GOT3 (cell line): ENCODE data around the gene UMAD1.
"Not testable (repeated sequence)": the region's sequence is repeated elsewhere in the genome, so short reads cannot be mapped to it uniquely, and the experiment has no call there.

Source experiments
- DNase-seq: peaks from one replicate; lab custom pipeline; 2025; ENCODE audit warnings: mixed read lengths; lab: John Stamatoyannopoulos, UW

UMAD1 gene

GRCh38 chr7:7798510-7798909, 158.0 kb downstream of the UMAD1 start:
- DNase-seq = no peak

- DNase-seq = no peak
Observed at GRCh38 chr7:7799138-7799537, 158.6 kb downstream of the UMAD1 start.

- no peak for DNase-seq
Observed at GRCh38 chr7:7802531-7802930, 162.0 kb downstream of the UMAD1 start.

- no peak for DNase-seq
Observed at GRCh38 chr7:7803715-7804178, 163.2 kb downstream of the UMAD1 start.

GRCh38 chr7:7804822-7805221, 164.3 kb downstream of the UMAD1 start:
- DNase-seq = not testable (repeated sequence)

GRCh38 chr7:7805511-7806153, 165.1 kb downstream of the UMAD1 start:
- DNase-seq = no peak

- DNase-seq = no peak
Observed at GRCh38 chr7:7808156-7808555, 167.6 kb downstream of the UMAD1 start.

GRCh38 chr7:7808626-7809025, 168.1 kb downstream of the UMAD1 start:
- DNase-seq = no peak

GRCh38 chr7:7810380-7810779, 169.8 kb downstream of the UMAD1 start:
- no peak for DNase-seq

GRCh38 chr7:7810826-7811225, 170.3 kb downstream of the UMAD1 start:
- DNase-seq = no peak

GRCh38 chr7:7812112-7812511, 171.6 kb downstream of the UMAD1 start:
- no peak for DNase-seq

- no peak for DNase-seq
Observed at GRCh38 chr7:7815395-7815794, 174.8 kb downstream of the UMAD1 start.

GRCh38 chr7:7816084-7816483, 175.5 kb downstream of the UMAD1 start:
- no peak for DNase-seq

GRCh38 chr7:7816816-7817536, 176.4 kb downstream of the UMAD1 start:
- no peak for DNase-seq

GRCh38 chr7:7817748-7818147, 177.2 kb downstream of the UMAD1 start:
- no peak for DNase-seq

GRCh38 chr7:7818179-7818578, 177.6 kb downstream of the UMAD1 start:
- not testable (repeated sequence) for DNase-seq

GRCh38 chr7:7819442-7820247, 179.1 kb downstream of the UMAD1 start:
- no peak for DNase-seq

- no peak for DNase-seq
Observed at GRCh38 chr7:7820409-7820808, 179.9 kb downstream of the UMAD1 start.

GRCh38 chr7:7820939-7821338, 180.4 kb downstream of the UMAD1 start:
- no peak for DNase-seq

- no peak for DNase-seq
Observed at GRCh38 chr7:7821517-7821916, 181.0 kb downstream of the UMAD1 start.

GRCh38 chr7:7825294-7825693, 184.7 kb downstream of the UMAD1 start:
- DNase-seq = not testable (repeated sequence)

GRCh38 chr7:7829667-7830066, 189.1 kb downstream of the UMAD1 start:
- DNase-seq = no peak
